NCI-H345 (cell line): Measurements from ENCODE around the gene CCSER2.

Source experiments
- DNase-seq: peaks from one replicate; lab custom pipeline; 2025; lab: John Stamatoyannopoulos, UW

The CCSER2 gene

GRCh38 chr10:84548869-84549268 is 220.5 kb downstream of the CCSER2 start:
- DNase-seq: no peak

- no peak for DNase-seq
Observed at GRCh38 chr10:84549368-84550165, 221.2 kb downstream of the CCSER2 start.

- no peak for DNase-seq
Observed at GRCh38 chr10:84550756-84551436, 222.5 kb downstream of the CCSER2 start.

- no peak for DNase-seq
Observed at GRCh38 chr10:84551437-84552120, 223.2 kb downstream of the CCSER2 start.

- DNase-seq: no peak
Observed at GRCh38 chr10:84552478-84552877, 224.1 kb downstream of the CCSER2 start.

GRCh38 chr10:84562592-84562991 is 234.2 kb downstream of the CCSER2 start:
- no peak for DNase-seq

GRCh38 chr10:84563355-84563754 is 235.0 kb downstream of the CCSER2 start:
- DNase-seq: no peak

- no peak for DNase-seq
Observed at GRCh38 chr10:84563868-84564267, 235.5 kb downstream of the CCSER2 start.

GRCh38 chr10:84565881-84566582 is 237.6 kb downstream of the CCSER2 start:
- DNase-seq: no peak

- no peak for DNase-seq
Observed at GRCh38 chr10:84567133-84567532, 238.7 kb downstream of the CCSER2 start.
